Measurements from ENCODE around the gene BID. TPM values are rescaled to one million over a fixed set of nuclear protein-coding genes. Genes with fewer than 3 reads are reported as not detected.

Gene BID
- polyA plus RNA-seq, 5 donors = 16.8 to 30.9 (median 20.4) TPM

DNA sequence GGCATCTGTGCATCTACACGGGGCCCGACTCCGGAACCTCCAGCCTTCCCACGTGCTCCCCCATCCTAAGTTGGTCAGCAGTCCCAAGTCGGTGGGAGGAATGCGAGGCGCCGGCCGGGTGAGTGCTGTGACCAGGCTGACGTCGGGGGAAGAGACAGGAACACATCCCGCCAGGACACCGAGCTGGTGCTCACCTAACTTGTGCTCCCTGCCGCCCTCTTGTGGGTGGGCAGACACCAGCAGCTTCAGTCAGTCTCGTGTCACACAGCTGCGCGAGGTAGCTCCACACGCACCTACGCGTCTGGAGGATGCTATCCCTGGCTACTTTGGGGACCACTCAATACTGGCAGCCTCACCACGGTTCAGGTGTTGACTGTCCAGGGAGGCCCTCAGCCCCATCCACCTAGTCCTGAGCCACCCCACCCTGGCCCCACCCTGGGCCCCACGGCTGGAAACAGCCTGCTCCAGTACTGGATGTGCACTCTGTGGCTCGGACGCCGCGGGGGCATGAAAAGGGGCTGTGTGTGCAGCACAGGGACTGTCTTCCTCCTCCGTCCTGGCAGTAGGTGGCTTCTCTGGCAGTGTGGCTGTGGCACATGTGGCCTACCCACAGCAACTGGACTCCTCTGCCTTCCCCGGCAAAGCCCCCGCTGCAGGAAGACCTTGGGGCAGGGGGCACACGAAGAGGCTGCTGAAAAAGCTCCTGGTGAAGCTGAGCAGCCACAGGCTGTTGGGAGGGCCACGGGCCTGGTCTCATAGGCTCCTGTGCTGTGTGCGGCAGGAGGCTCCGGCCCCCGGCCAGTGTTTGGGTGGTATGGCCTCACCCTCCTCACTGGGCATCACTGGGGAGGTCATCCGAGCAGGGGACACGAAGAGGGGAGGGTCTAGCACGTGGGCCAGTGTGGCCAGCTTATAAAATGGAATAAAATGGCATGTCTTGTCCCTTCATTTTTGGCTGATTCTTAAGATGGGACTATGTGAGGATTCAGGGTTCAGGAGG, 11.2 kb upstream of the BID start:
- no peak for DNase-seq

- no peak for DNase-seq
These were observed 10.5 kb upstream of the BID start for GRCh38 chr22:17784776-17785175.

DNA sequence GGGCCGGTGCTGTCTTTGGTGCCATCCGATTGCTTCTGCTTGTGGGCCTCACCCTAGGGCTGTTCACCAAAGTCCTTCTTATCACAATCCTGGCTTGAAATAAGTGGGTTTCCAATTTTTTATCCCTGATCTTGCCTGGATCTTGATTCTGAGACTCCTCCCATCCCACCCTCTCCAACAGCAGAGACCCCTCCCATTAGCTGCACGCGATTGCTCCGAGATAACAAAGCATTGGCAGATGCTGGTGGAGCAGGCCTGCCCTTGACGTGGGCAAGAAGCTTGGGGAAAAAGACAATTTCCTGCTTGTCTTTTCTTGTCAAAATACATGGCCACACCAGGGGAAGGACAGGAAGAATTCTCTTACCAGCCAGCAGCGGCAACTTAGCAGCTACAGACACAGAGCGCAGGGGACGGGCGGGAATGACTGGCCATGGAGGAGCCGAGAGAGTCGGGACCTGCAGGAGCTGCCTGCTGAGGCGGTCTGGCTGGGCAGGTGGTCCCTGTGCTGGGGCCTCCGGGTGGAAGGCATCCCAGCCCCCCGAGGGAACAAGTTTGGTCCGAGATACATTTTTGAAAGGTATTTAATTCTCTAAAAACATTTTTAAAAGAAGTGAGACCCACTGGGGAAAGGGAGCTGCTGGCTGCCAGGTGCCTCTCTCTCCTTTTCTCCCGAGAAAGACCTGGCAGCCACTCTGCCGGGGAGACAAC, 9.7 kb upstream of the BID start:
- DNase-seq = no peak

DNA sequence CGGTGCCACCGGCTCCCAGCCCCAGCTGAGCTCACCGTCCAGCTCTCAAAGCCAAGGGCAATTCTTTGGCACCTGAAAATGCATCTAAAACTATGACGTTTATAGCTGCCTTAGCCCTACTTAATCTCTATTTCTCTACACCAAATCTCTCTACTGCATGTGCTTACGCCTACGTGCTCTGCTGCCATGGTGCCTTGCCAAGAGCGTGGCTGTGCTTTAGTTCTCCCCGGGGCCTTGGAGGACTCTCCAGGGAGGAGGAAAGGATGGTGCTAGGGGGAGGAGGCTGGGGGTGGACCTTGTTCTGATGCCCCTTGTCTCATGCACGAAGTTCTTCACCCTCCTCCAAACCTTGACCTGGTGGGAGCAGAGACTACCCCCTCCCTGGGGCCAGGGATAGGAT, 9.0 kb upstream of the BID start:
- DNase-seq = no peak

DNA sequence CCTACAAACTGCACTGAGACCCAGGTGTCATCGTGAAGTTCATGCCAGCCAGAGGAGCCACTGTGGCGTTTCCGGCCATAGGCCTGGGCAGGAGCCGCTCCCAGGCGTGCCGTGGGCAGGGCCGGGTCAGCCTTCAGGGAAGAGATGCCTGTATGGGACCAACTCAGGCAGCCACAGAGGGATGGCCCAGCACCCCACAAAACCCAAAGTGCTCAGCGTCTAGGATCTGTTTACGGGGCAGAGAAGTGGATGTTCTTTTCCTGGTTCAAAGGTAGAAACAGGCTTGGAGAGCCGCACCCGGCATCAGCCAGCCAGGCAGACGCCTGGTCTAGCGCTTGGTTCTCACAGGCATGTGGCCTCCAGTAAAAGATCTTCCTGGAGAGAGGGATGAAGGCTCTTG, 8.4 kb upstream of the BID start:
- no peak for DNase-seq

GRCh38 chr22:17782158-17782557, 7.9 kb upstream of the BID start:
- DNase-seq = no peak

- no peak for DNase-seq
These were observed 7.2 kb upstream of the BID start for GRCh38 chr22:17781319-17782031.

DNA sequence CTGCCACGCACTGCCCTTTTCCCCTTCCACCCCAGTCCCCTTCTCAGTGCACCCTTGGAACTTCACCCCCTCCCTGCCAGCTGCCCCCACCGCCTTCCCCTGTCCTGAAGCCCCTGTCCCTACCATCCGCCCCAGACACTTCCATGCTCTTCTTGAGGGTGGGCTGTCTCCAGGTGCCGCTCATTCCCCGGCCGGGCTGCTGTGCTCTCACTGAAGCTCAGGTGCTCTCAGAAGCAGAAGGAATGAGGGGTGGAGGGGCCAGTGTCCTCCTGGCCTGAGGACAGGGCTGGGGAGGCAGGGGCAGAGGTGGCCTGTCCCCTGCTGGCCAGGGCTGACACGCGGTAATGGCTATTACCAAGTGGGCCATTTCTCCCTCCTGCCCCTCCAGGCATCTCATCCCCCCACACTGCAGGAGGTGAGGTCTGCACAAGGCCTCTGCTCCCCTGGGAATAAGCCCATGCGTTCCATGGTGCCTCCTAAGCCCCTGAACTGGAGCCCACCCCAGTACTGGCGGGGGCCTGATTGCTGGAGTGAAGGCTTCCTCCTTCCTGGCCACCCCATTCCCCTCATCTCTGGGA, 6.6 kb upstream of the BID start:
- DNase-seq = no peak

DNA sequence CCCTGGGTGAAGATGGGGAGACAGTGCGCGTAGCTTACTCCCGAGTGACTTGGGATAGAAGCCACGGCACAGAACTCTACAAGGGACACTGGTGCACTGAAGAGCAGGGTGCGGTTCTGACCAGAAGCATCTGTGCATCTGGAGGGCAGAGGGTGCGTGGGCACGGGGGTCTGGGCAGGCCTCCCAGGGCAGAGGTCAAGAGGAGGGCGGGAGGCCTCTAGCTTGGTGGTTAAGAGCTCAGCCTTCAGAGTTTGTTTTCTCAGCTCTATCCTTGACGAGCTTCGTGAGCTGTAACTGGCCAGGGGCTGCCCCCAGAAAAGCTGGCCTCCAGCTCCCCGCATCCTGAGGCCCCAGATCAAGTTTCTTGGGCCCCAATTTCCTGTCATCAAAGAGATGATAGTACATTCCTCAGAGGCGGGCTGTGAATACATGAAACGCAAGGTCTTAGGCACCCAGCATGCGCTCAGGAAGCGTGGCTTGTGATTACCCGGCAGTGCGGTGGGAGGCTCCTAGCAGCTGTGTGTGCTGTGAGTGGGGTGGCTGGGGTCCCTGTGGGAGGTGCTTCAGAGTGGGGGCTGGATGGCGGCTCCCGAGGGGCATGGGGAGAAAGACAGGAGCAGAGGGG, 6.0 kb upstream of the BID start:
- no peak for DNase-seq

- no peak for DNase-seq
These were observed 5.2 kb upstream of the BID start for GRCh38 chr22:17779286-17780115.

- DNase-seq = no peak
These were observed 4.2 kb upstream of the BID start for GRCh38 chr22:17778412-17778976.

DNA sequence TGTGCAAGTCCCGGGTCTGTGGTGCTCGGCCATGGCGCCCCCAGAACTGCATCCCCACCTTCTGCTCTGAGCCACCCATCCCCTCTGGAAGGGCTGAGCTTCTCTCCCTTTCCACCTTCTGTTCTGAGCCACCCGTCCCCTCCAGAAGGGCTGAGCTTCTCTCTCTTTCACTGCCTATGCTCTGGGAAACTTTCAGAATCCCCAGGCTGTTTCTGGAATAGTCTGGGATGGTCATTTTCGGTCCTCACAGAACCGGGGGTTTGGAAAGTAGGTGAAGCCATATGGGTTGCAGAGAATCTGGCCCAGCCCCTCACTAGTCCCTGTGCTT, 3.4 kb upstream of the BID start:
- DNase-seq = no peak

DNA sequence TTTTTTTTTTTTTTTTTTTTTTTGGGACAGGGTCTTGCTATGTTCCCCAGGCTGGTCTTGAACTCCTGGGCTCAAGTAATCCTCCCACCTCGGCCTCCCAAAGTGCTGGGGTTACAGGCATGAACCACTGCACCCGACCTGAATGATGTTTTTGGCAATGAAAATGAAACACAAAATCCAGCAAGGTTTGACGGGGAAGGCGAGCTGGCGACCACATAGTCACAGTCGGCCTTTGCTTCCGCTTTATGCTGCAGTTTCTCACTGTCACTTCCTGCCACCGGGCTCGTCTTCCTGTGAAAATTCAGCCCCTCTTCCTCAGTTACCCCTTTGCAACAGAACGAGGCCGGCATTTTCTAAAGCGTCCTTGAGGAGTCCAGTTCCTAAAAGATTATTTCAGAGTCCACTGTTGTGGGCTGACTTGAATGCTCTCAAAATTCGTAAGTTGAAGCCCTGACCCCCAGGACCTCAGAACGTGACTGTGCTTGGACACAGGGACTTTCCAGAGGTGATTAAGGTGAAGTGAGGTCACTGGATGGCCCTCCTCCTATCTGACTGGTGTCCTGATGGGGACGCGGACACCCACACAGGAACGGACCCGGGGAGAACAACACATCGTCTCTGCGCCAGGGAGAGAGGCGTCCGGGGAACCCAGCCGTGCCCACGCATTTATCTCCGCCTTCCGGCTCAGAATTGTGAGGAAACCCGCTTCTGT, 2.9 kb upstream of the BID start:
- DNase-seq = no peak

- DNase-seq = no peak
These were observed 1.7 kb upstream of the BID start for GRCh38 chr22:17775781-17776465.

DNA sequence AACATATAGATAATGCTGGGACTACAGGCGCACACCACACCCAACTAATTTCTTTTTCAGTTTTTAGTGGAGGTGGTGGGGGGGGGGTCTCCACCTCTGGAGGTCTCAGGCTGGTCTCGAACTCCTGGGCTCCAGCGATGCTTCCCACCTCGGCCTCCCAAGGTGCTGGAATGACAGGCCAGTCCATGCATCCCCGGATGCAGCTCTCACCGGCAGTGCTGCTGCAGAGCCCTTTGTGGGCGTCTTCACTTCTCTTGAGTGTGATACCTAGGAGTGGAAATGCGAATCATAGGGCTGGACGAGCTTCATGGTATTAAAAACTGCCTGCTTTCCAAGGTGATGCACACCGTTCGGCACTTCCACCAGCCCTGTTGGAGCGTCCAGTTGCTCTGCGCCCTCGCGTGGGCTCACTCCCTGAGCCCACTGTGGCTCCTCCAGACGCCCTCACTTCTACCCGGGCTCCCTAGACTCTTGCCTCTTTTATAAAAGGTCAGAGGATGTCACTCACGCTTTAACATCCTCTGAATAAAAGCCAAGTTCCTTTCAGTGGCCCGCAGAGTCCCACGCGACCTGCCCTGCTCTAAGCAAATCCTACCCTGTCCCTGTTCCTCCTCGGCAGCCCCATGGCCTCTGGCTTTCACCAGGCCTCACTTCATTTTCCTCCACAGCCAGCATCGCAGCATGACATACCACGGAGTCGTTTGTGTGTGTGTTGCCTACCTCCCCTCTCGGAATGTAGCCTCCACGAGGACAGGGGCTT, 837 bp upstream of the BID start:
- no peak for DNase-seq

- no peak for DNase-seq
These were observed 563 bp downstream of the BID start for GRCh38 chr22:17773606-17774205.

GRCh38 chr22:17772958-17773605, 1.2 kb downstream of the BID start:
- no peak for DNase-seq

Measured in right lung (tissue), 5 donors.